Skin epidermis (tissue), 12 donors: ENCODE results near the gene TBC1D24.

Experiments used
- H3K27ac ChIP-seq, 21 experiments: fragments of 200-600 bp; sonication (generic) in 11 of 21; one replicate each; pipeline ENCODE4 v1.5.0; 2020; ENCODE audit warnings: mild to moderate bottlenecking in 3 of 21, inconsistent platforms in 2 of 21, moderate library complexity in 2 of 21
- H3K4me3 ChIP-seq, 7 experiments: fragments of 200-600 bp; sonication (generic) in 2 of 7; one replicate each; pipeline ENCODE4 v1.5.0; 2020; ENCODE audit warnings: inconsistent platforms in 2 of 7, mild to moderate bottlenecking in 2 of 7, moderate library complexity in 1 of 7

Gene TBC1D24

GRCh38 chr16:2447920-2448583 lies 26.9 kb upstream of the TBC1D24 start:
- H3K27ac ChIP-seq: no peak overlapping the region
- no peak overlapping the region for H3K4me3 ChIP-seq

GRCh38 chr16:2449118-2449517 lies 25.8 kb upstream of the TBC1D24 start:
- Histone ChIP-seq H3K27ac (no peak overlapping the region), H3K4me3 (no peak overlapping the region)

GRCh38 chr16:2450535-2450934 lies 24.4 kb upstream of the TBC1D24 start:
- no peak overlapping the region for H3K27ac ChIP-seq

DNA sequence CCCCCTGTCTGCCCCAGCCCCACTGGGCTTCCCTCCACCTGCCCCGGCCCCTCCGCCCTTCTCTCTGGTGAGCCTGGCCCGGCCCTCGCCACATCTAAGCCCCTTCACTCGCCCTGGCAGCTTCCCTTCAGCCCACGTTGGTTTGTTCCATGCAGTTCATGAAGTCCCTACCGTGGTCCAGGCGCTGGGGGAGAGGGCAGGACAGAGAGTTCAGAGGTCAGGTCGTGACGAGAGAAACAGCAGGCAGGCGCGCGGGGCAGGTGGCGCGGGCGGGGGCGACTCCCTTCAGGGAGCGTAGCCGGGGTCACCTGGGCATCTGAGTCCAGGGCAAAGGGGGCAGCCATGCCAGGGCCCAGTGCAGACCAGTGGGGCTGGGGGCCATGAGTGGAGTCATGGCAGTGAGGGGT lies 23.9 kb upstream of the TBC1D24 start:
- Histone ChIP-seq H3K4me3 (no peak overlapping the region), H3K27ac (no peak overlapping the region)

More at GRCh38 chr16:2450535-2450934, 24.4 kb upstream of the TBC1D24 start:
- no peak overlapping the region for H3K4me3 ChIP-seq

- Histone ChIP-seq H3K4me3 (no peak overlapping the region), H3K27ac (no peak overlapping the region)
Measured at GRCh38 chr16:2451851-2452320, 23.0 kb upstream of the TBC1D24 start.

GRCh38 chr16:2452650-2453049 lies 22.3 kb upstream of the TBC1D24 start:
- H3K27ac ChIP-seq: no peak overlapping the region
- no peak overlapping the region for H3K4me3 ChIP-seq

DNA sequence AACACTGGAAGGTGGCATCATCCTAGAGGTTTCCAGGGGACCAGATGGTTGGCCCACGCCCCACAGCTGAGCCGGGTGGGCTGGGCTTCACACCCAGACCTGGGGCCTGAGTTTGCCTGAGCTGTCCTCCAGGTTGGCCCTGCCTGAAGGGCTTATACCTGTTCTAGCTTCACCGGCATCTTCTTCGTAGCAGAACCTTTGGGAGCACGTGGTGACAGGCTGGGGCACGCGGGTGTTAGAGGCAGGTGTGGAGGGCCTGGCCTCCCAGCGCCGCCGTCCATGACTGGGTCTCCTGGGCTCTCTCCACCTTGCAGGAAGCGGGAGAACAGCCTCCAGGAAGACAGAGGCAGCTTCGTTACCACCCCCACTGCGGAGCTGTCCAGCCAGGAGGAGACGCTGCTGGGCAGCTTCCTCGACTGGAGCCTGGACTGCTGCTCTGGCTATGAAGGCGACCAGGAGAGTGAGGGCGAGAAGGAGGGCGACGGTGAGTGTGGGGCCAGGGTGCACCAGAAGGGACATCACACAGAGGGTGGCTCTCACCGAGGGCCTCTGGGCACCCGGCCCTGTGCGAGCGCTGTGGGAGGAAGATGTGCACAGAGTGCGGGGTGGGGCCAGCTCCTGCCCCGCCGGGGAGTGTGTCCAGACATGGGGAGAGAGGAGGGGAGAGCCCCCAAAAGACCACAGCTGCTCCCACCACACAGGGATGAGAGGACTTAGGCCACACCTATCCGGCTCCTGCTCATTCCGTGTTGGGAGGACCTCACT lies 19.7 kb upstream of the TBC1D24 start:
- Histone ChIP-seq H3K4me3 (no peak overlapping the region), H3K27ac (no peak overlapping the region)

GRCh38 chr16:2456551-2457153 lies 18.3 kb upstream of the TBC1D24 start:
- no peak overlapping the region for H3K27ac ChIP-seq

DNA sequence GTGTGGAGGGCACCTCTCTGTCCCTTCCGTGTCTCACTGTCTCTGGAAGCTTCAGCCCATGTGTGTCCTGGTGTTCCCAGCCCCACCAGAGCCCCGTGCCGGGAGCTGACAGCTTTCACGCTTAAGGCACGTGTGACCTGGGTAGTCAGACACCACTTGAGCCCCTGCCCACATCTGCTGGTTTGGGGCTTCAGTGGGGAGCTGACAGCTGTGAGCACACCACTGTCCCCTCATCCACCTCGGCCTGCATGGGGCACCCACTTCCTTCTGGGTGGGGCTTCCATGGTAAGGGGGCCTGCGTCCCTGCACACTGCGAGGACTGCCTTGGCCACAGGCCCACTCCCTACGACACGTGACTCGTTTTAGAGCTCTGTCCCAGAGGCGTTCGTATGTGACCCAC lies 17.7 kb upstream of the TBC1D24 start:
- no peak overlapping the region for H3K4me3 ChIP-seq
- no peak overlapping the region for H3K27ac ChIP-seq

More at GRCh38 chr16:2456551-2457153, 18.3 kb upstream of the TBC1D24 start:
- no peak overlapping the region for H3K4me3 ChIP-seq

DNA sequence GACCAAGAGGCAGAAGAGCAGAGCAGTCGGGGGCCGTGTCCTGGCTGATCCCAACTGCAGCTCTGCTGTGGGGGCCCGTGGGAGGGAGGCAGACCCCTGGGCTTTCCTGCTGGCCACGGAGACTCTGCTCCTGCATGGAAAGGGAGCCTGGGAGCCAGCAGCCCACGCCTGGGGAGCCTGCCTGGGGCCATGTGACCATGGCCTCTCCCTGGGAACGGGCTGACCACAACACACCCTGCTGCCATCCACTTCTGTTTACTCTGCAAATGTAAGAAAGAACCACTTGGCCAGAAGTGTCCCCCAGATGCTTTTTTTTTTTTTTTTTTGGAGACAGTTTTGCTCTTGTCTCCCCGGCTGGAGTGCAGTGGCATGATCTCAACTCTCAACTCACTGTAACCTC lies 17.0 kb upstream of the TBC1D24 start:
- Histone ChIP-seq H3K27ac (no peak overlapping the region), H3K4me3 (no peak overlapping the region)

GRCh38 chr16:2458887-2459646 lies 15.9 kb upstream of the TBC1D24 start:
- Histone ChIP-seq H3K27ac (peak overlapping the region in 14 of 21 experiments; percentile 24 to 70 (median 54)), H3K4me3 (peak overlapping the region; percentile 45 to 63 (median 50))

DNA sequence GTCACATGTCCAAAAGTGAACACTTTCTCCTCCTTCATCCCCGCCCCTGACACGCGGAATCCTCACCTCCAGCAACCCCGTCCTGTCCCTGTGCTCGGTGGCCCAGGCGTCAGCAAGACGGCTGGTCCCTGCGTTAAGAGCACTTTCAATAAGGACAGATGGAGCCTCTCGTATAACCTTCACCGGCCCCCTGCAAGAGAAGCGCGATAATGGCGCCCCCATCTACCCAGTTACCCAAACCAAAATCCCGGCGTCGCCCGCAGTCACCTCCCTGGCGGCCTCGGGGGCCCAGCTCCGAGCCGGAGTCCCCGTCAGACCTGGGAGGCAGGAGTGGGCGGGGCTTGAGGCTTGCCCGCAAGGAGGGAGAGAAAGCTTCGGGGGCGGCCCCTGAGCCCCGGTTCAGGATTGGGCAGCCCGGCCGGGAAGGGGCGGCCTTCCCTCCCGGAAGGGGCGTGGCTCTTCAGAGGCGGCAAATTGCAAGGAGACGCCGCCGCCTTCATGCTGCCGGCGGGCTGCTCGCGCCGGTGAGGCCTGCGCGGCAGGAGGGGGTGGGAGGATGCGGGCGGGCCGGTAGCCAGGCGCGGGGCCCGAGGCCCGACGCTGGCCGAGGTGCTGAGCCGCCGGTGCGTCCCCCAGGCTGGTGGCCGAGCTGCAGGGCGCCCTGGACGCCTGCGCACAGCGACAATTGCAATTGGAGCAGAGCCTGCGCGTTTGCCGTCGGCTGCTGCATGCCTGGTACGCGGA lies 15.1 kb upstream of the TBC1D24 start, which contains the start of gene TEDC2:
TEDC2 (plus strand) TSS at position 463 of the 744 bp plus-strand sequence; CDS start at position 499, 36 bp downstream.
- H3K27ac ChIP-seq: peak within 1 kb of the TSS in 14 of 21 experiments; percentile 24 to 70 (median 54)
- peak within 1 kb of the TSS; percentile 45 to 63 (median 50) for H3K4me3 ChIP-seq

GRCh38 chr16:2460391-2460713 lies 14.6 kb upstream of the TBC1D24 start:
- H3K4me3 ChIP-seq: peak overlapping the region; percentile 45 to 63 (median 50)
- H3K27ac ChIP-seq: peak overlapping the region in 1 of 21 experiments; percentile 60

- no peak overlapping the region for H3K4me3 ChIP-seq
- H3K27ac ChIP-seq: no peak overlapping the region
Measured at GRCh38 chr16:2460916-2461315, 14.0 kb upstream of the TBC1D24 start.

DNA sequence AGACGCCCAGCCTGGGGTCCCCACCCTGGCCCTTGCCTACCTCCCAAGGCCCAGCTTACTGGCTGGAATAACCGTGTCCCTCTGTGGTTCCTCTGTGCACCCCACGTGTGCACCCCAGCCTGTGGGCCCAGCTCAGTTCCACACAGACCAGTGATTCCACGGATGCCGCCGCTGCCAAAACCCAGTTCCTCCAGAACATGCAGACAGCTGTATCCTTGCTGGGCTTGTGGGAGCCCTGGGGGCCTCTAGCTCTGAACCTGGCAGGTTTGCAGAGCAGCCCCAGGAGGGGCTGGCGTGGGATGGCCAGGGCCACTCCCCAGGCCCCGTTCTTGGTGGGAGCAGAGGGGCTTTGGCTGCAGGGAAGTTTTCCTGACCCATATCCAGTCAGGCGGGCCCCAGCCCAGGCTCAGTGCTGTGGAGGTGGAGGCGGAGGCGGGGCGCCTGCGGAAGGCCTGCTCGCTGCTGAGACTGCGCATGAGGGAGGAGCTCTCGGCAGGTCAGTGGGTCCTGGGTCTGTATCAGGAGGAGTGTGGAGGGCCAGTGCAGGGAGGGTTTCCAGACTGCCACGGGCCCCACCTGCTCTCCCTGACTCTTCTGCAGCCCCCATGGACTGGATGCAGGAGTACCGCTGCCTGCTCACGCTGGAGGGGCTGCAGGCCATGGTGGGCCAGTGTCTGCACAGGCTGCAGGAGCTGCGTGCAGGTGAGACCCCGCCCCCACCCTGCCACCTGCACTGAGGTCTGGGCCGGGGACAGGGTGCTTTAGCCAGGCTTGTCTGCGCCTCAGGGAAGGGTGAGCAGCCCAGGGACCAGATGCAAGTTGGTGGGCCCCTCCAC lies 12.7 kb upstream of the TBC1D24 start:
- Histone ChIP-seq H3K4me3 (no peak overlapping the region), H3K27ac (no peak overlapping the region)

DNA sequence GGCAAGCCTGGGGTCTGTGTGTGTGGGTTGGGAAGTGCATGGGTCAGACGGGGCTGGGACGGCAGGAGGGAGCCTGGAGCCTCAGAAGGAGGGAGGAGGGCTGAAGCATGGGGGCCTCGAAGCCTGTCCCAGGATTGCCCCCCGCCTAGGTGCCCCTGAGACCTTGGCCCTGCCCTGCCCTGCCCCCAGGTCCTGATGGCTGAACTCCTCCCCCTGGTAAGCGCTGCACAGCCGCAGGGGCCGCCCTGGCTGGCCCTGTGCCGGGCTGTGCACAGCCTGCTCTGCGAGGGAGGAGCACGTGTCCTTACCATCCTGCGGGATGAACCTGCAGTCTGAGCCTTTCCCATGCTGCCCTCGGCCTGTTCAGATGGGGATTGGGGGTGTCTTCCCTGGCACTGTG lies 10.6 kb upstream of the TBC1D24 start:
- Histone ChIP-seq H3K27ac (no peak overlapping the region), H3K4me3 (no peak overlapping the region)

DNA sequence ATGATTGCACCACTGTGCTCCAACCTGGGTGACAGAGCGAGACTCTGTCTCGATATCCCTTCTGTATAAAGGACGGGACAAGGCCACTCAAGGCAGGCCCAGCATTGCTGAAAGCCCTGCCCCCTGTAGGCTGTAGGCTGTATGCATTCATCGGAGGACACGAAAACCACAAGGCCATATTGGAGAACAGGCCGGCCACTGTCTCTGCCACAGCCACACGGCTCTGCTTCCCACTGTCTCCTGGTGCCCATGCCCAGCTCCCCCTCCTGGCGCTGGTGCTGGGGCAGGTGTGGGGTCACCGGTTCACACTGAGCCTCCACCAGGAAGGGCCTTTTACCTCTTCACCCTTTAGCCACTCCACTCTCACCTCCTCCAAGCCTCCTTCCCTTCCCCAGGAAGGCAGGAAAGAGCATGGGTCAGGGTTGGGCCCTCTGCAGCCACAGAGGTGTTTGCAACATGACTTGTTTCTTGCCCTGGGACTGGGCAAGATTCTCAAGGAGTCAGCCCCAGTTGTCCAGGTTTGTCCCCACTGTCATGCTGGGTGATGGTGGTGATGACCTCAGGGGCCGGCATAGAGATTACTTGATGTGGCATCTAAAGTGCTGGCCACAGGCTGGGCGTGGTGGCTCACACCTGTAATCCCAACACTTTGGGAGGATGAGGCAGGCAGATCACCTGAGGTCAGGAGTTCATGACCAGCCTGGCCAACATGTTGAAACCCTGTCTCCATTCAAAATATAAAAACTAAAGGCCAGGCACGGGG lies 9.1 kb upstream of the TBC1D24 start:
- H3K27ac ChIP-seq: no peak overlapping the region
- no peak overlapping the region for H3K4me3 ChIP-seq
